ENCODE results near the gene TENM3.

DNA sequence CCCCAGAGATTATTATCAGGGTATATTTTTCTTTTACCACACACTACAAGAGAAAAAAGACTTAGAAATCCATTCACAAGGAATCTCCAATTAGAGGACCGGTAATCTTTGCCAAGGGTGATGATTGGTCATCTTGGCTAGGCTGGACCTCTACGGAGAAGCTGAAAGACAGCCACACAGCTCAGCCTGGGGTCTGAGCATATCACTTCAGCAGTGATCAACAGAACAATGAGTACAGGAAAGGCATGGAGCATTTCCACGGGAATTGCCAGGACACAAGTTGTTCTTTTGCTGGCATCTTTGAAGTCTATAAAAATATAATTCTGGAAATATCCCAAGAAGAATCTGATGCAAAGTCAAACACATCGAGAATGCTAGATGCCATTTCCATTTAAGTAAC lies 191.5 kb downstream of the TENM3 start:
- no peak for TF ChIP-seq CTCF (IDR thresholded peaks at IDR 0.05; ENCODE audit: low read length)
- no peak for TF ChIP-seq EZH2 (IDR thresholded peaks at IDR 0.05; ENCODE audit: borderline replicate concordance, low read length)
